Fibroblast of skin of left biceps (primary cell): ENCODE results near the gene NEK9.
"Not testable (repeated sequence)": the region's sequence is repeated elsewhere in the genome, so short reads cannot be mapped to it uniquely, and the experiment has no call there.

Source experiments
- DNase-seq, 2 experiments: peaks; one replicate each; pipeline ENCODE4 v3.0.0-alpha.2; 2013; ENCODE audit warnings: low read depth in 2 of 2

Gene NEK9

GRCh38 chr14:75144944-75145343 lies 18.1 kb upstream of the NEK9 start:
- DNase-seq = no peak

DNA sequence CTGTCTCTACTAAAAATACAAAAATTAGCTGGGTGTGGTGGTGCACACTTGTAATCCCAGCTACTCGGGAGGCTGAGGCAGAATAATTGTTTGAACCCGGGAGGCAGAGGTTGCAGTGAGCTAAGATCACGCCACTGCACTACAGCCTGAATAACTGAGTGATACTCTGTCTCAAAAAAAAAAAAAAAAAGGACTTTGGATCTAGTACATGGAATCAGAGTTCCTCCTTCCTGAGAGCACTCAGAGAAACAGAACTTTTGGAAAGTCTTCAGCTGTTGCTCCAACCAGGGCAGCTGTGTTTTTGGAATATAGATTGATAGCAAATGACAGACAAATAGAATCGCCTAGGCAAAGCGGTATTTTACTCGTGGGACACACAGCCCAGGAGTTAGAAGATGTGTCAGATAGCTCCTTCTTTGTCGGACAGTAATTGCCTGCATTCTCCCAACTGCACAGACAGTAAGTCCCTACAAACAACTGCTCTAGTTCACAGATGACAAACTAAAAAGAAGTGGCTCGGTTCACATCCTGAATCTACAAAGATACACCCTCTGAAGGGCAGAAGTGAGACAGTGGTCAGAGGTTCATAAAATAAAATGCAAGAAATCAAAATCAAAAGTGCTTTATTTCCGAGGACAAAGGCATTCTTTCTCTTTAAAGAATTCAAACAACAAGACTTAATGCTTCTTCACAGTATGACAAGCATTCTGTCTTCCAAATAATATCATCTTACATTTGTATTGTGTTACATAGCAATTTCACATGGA lies 17.1 kb upstream of the NEK9 start:
- DNase-seq = no peak

DNA sequence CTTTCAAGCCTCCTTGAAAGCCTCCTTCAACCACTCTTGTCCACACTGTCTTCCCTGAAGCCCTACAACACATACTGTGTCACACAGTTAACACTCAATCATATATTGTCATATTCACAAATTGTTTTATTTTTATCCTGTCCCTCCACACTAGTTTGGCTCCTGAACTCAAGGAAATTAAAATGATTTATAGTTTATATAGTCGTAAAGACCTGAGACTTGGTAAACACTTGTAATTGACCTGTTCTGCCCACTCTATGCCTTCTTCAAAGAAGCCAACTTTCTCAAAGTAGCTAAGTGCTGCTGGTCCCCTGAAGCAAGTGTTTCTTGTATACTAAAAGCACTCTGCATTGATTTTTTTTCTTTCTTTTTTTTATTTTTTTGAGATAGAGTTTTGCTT lies 15.6 kb upstream of the NEK9 start:
- no peak for DNase-seq

DNA sequence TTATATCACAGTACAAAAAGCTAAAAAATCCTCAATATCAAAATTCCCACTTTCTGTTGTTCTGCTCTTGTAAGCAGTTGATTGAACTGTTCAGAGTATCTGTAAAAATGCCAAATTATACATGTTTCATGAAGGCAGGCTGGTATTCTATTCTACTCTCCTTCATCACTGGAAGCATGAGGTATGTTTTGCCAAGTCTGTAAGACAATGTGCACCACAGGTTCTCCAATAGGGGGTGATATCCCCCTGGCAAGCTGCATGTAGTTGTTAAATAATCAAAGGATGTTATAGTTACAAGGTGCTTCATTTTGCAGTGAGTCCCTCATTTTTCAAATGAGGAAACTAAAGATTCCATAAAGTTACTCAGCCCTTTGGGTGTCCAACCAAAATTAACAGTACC lies 15.1 kb upstream of the NEK9 start:
- no peak for DNase-seq

GRCh38 chr14:75141062-75141461 lies 14.2 kb upstream of the NEK9 start:
- no peak for DNase-seq

DNA sequence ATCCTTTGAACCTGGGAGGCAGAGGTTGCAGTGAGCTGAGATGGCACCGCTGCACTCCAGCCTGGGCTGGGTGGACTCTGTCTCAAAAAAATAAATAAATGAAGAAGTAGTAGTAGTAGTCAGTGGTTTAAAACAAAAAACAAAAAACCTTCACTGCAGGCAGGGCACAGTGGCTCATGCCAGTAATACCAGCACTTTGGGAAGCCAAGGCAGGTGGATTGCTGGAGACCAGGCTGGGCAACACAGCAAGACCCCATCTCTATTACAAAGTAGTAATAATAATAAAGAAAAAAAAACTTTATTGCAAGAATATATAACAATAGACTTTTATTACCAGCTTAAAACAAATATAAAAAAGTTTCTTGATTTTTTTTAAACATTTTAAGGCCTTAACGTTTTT lies 13.8 kb upstream of the NEK9 start:
- DNase-seq = no peak

DNA sequence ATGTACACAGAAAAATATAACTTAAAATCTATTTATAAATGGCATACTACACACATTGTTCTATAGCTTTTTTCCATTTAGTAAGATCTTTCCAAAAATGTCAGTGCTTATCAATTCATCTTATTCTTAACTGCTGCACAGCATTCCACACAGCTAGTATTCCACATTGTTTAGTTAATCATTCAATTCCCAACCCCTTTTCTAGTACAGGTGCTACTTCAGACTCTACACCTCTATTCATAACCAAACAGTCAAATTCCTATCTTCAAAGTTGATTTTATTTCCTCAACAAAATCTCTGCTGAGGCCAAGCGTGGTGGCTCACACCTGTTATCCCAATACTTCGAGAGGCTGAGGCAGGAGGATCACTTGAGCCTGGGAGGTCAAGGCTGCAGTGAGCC lies 12.3 kb upstream of the NEK9 start:
- no peak for DNase-seq

GRCh38 chr14:75138492-75138891 lies 11.6 kb upstream of the NEK9 start:
- no peak for DNase-seq

DNA sequence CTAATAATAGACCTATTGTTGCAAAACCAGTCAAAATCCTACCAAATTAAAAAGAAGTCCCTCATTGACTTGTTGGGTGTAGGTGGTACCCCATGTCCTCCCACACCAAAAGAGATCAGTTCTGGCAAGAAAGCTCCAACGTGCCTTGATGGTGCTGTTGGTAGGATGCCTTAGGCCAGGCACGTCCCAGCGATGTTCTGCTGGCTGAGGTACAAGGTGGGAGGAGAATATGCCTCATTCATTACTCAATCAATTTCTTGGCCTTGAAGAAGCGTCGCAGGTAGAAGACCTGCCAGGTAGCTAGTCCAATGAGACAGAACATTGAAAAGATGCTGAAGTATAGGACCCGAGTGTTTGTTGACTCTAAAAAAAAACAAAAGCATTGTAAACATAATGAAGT lies 7.8 kb upstream of the NEK9 start:
- DNase-seq = no peak

- DNase-seq = no peak
Observed at GRCh38 chr14:75133597-75133996, 6.7 kb upstream of the NEK9 start.

DNA sequence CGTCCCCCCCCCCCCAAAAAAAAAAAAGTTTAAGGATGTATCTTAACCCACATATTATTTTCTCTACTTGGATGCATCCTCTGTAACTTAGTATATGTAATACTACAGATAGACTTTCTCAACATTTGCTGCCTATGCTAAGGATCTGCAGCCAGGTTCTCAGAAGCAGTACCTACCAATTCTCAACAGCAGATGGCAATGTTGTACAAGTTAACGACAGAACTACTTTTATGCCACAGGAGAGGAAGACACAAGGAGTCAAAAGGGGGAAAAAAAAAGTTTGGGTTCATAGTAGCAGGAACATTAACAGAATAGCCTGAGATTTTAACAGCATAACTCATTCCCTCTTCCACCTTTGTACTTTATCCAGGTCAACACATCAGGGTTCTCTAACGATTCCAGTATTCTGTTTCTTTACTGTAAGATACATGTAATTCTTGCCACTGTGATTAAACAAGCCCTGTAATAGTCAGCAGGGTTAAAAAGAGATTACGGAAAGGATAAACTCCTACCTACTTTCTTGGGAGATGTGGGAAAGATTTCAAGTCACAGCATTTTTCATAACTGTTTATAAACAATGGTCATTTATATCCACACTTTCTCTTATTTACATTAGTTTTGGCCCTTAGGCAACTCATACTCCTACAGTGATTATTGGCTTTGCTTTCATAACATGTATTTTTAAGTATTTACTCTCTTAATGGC lies 5.7 kb upstream of the NEK9 start:
- peak; percentile 38 to 45 for DNase-seq

GRCh38 chr14:75128596-75128990 lies 1.7 kb upstream of the NEK9 start:
- no peak for DNase-seq

DNA sequence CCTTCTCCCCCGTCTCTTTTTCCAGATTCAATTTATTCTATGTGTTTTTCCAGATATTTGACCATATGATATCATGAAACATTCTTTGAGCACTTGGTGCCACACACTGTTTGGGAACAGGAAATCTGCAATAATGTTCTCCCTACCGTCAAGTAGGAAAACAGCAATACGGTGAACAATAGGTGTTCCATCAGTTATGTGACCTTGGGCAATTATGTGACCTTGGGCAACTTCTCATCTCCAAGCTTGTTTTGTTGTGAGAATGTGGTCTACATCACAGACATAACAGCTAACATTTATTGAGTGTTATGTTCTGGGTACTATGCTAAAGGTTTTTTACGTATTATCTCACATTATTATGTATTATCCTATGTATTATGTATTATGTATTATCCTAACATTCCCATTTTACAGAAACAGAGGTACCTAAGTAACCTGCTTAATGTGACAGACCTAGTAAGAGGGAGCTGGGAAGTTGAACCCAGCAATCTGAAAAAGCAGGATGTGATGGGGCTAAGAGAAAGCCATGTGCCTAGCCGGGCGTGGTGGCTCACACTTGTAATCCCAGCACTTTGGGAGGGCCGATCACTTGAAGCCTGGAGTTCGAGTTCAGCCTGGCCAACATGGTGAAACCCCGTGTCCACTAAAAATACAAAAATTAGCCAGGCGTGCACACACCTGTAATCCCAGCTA lies 1.2 kb upstream of the NEK9 start:
- DNase-seq = no peak

DNA sequence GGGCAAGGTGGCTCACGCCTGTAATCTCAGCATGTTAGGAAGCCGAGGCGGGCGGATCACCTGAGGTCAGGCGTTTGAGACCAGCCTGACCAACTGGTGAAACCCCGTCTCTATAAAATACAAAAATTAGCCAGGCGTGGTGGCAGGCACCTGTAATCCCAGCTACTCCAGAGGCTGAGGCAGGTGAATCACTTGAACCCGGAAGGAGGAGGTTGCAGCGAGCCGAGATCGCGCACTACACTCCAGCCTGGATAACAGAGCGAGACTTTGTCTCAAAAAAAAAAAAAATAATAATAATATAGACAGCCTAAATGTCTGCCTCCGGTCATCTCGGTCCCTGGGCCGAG lies 599 bp upstream of the NEK9 start:
- not testable (repeated sequence) for DNase-seq

- DNase-seq = no peak
Observed at GRCh38 chr14:75126121-75126544, 715 bp downstream of the NEK9 start.

GRCh38 chr14:75125617-75126016 lies 1.2 kb downstream of the NEK9 start:
- DNase-seq = no peak

- no peak for DNase-seq
Observed at GRCh38 chr14:75123991-75124390, 2.9 kb downstream of the NEK9 start.

DNA sequence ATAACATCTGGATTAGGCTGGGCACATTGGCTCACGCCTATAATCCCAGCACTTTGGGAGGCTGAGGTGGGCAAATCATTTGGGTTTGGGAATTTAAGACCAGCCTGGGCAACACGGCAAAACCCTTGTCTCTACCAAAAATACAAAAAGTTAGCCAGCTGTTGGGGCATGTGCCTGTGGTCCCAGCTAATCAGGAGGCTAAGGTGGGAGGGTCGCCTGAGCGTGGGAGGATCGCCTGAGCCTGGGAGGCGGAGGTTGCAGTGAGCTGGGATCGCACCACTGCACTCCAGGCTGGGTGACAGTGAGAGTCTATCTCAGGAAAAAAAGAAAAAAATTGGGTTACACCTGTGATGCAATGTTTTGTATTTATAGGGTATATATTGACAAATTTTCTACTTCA lies 5.3 kb downstream of the NEK9 start:
- no peak for DNase-seq

GRCh38 chr14:75120541-75121291 lies 6.1 kb downstream of the NEK9 start:
- no peak for DNase-seq

DNA sequence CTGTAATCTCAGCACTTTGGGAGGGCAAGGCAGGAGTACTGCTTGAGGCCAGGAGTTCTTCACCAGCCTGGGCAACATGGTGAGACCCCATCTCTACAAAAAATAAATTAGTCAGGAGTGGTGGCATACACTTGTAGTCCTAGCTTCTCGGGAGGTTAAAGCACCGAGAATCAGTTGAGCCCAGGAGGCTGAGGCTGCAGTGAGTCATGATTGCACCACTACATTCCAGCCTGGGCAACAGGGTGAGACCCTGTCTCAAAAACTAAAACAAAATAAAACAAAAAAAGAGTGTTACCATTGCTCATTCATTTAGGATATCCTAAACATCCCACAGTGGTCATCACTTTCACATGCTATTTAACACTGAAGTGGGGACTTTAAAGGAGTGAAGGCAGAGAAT lies 7.8 kb downstream of the NEK9 start:
- DNase-seq = no peak

GRCh38 chr14:75113932-75114539 lies 12.8 kb downstream of the NEK9 start:
- no peak for DNase-seq

GRCh38 chr14:75109877-75110276 lies 17.0 kb downstream of the NEK9 start:
- DNase-seq = no peak
